H1 (cell line): ENCODE results near the gene BRICD5.

Experiments
- ATF3 ChIP-seq: IDR thresholded peaks from 2 replicates; pipeline ENCODE4 v1.6.1; 2011; ENCODE audit warnings: low read depth, mild to moderate bottlenecking, low read length; ENCODE audit not compliant: insufficient read depth
- CHD1 ChIP-seq: IDR thresholded peaks from 2 replicates; pipeline ENCODE4 v1.6.1; 2012; ENCODE audit warnings: low read depth, low read length, improper control_type of control experiment
- CHD2 ChIP-seq: IDR thresholded peaks from 2 replicates; pipeline ENCODE4 v1.6.1; 2012; ENCODE audit warnings: low read length, improper control_type of control experiment
- CHD7 ChIP-seq: fragments of 300-600 bp; sonication (generic); IDR thresholded peaks from 2 replicates; pipeline ENCODE4 v1.7.1; 2012; ENCODE audit warnings: low read length, moderate library complexity, mild to moderate bottlenecking, inconsistent platforms; ENCODE audit not compliant: insufficient replicate concordance
- CTCF ChIP-seq, 3 experiments: IDR thresholded peaks; 1 replicate in 2 of 3; 2 replicates in 1 of 3; pipeline versions ENCODE4 v1.5.1 to v1.6.1; 2011; ENCODE audit warnings: low read length in 3 of 3, mild to moderate bottlenecking in 3 of 3, inconsistent platforms in 2 of 3, low read depth in 1 of 3, moderate library complexity in 1 of 3; ENCODE audit not compliant: insufficient read depth in 1 of 3; ENCODE audit errors: control extremely low read depth in 1 of 3
- EZH2 ChIP-seq: fragments of 200-600 bp; sonication (generic); IDR thresholded peaks from 2 replicates; pipeline ENCODE4 v1.7.1; 2012; ENCODE audit warnings: low read depth, mild to moderate bottlenecking, moderate library complexity, low read length, inconsistent platforms; ENCODE audit not compliant: severe bottlenecking
- MAX ChIP-seq: IDR thresholded peaks from 2 replicates; pipeline ENCODE4 v1.6.1; 2012; ENCODE audit warnings: inconsistent platforms
- POLR2A ChIP-seq, 2 experiments: IDR thresholded peaks; 1 replicate in 1 of 2; 2 replicates in 1 of 2; pipeline ENCODE4 v1.6.1; 2011; ENCODE audit warnings: low read depth in 2 of 2, low read length in 2 of 2, mild to moderate bottlenecking in 2 of 2; ENCODE audit errors: control extremely low read depth in 1 of 2
- POLR2AphosphoS5 ChIP-seq: IDR thresholded peaks from 2 replicates; pipeline ENCODE4 v1.6.1; 2011; ENCODE audit warnings: low read depth, low read length
- RAD21 ChIP-seq, 2 experiments: IDR thresholded peaks in 1 of 2; conservative IDR thresholded peaks in 1 of 2; 2 replicates each; pipeline ENCODE4 v1.6.1; 2011; ENCODE audit warnings: low read depth in 2 of 2, low read length in 2 of 2, improper control_type of control experiment in 1 of 2, inconsistent platforms in 1 of 2, mild to moderate bottlenecking in 1 of 2, moderate library complexity in 1 of 2
- RXRA ChIP-seq: IDR thresholded peaks from 2 replicates; pipeline ENCODE4 v1.6.1; 2011; ENCODE audit warnings: low read depth, mild to moderate bottlenecking, low read length, moderate library complexity; ENCODE audit not compliant: insufficient read depth
- SRF ChIP-seq: IDR thresholded peaks from 2 replicates; pipeline ENCODE4 v1.6.1; 2011; ENCODE audit warnings: mild to moderate bottlenecking, low read depth, low read length, moderate library complexity
- TAF1 ChIP-seq: IDR thresholded peaks from 2 replicates; pipeline ENCODE4 v1.6.1; 2011; ENCODE audit warnings: mild to moderate bottlenecking, low read depth, low read length
- YY1 ChIP-seq: IDR thresholded peaks from 2 replicates; pipeline ENCODE4 v1.6.1; 2011; ENCODE audit warnings: low read depth, mild to moderate bottlenecking, low read length

GRCh38 chr16:2243031-2243528, 32.4 kb upstream of the BRICD5 start:
- peak; percentile 62 to 84 (median 64) for TF ChIP-seq CTCF (IDR thresholded peaks at IDR 0.05; ENCODE audit: control extremely low read depth in 1 of 3, insufficient read depth in 1 of 3, low read depth in 1 of 3, low read length in 3 of 3)
- TF ChIP-seq RXRA = no peak
- no peak for TF ChIP-seq POLR2A (IDR thresholded peaks at IDR 0.05; ENCODE audit: control extremely low read depth in 1 of 2, low read depth in 2 of 2, low read length in 2 of 2)
- no peak for TF ChIP-seq SRF
- no peak for TF ChIP-seq CHD1
- TF ChIP-seq CHD7 = no peak
- TF ChIP-seq ATF3 = no peak
- TF ChIP-seq TAF1 = no peak
- no peak for TF ChIP-seq EZH2
- no peak for TF ChIP-seq POLR2AphosphoS5
- no peak for TF ChIP-seq CHD2
- no peak for TF ChIP-seq YY1
- peak; percentile 27 to 44; a peak in 3 of 4 replicates for TF ChIP-seq RAD21 (IDR thresholded peaks at IDR 0.05 in 1 of 2, conservative IDR thresholded peaks at IDR 0.05 in 1 of 2; ENCODE audit: low read depth in 2 of 2, low read length in 2 of 2)
- no peak for TF ChIP-seq MAX
